Skeletal muscle tissue (tissue), 4 donors: Measurements from ENCODE around the gene MAGI1. TPM values are rescaled to one million over a fixed set of nuclear protein-coding genes. Genes with fewer than 3 reads are reported as not detected.

Source experiments
- H3K27ac ChIP-seq: one replicate; pipeline ENCODE4 v1.7.0; 2013; ENCODE audit warnings: mild to moderate bottlenecking, low read depth, low read length, inconsistent platforms
- H3K27me3 ChIP-seq, 3 donors: one replicate each; pipeline ENCODE4 v1.7.0; 2013; ENCODE audit warnings: low read length in 3 of 3; ENCODE audit not compliant: control insufficient read depth in 3 of 3, insufficient read depth in 3 of 3
- H3K36me3 ChIP-seq, 3 donors: one replicate each; pipeline ENCODE4 v1.7.0; 2013; ENCODE audit warnings: low read length in 3 of 3; ENCODE audit not compliant: control insufficient read depth in 3 of 3, insufficient read depth in 3 of 3
- H3K4me1 ChIP-seq, 3 donors: one replicate each; pipeline ENCODE4 v1.7.0; 2013; ENCODE audit warnings: low read length in 3 of 3, mild to moderate bottlenecking in 3 of 3; ENCODE audit not compliant: control insufficient read depth in 3 of 3, insufficient read depth in 3 of 3
- H3K4me3 ChIP-seq, 3 donors: one replicate each; pipeline ENCODE4 v1.7.0; 2013; ENCODE audit warnings: low read length in 3 of 3
- H3K9ac ChIP-seq, 3 donors: one replicate each; pipeline ENCODE4 v1.7.0; 2013; ENCODE audit warnings: low read length in 3 of 3, mild to moderate bottlenecking in 3 of 3, moderate library complexity in 2 of 3, low read depth in 1 of 3
- H3K9me3 ChIP-seq, 3 donors: one replicate each; pipeline ENCODE4 v1.7.0; 2013; ENCODE audit warnings: low read length in 3 of 3; ENCODE audit not compliant: control insufficient read depth in 3 of 3
- total RNA-seq: library from RNA; depleted of rRNA; stranded (reverse); fragments of >200 nt; gene quantifications from one replicate; pipeline ENCODE4 v1.2.3, GENCODE V29; 2014
- donor health status: Osteomylitis.

Gene MAGI1
- total RNA-seq, result 23.5 TPM

- no peaks in the 10 kb centered on the region for H3K9me3 ChIP-seq
- peak within 1 kb of the TSS; percentile 87 for H3K27ac ChIP-seq
- H3K4me1 ChIP-seq, result peaks cover 20 to 24% (median 21%) of the 10 kb centered on the region in 3 donors
- H3K4me3 ChIP-seq, result peak within 1 kb of the TSS; percentile 91 to 95 (median 92)
- H3K36me3 ChIP-seq, result no peaks in the 10 kb centered on the region
- no peaks in the 10 kb centered on the region for H3K27me3 ChIP-seq
- peak within 1 kb of the TSS; percentile 86 to 94 (median 92) for H3K9ac ChIP-seq
Measured at GRCh38 chr3:66038726-66039589, at the start of gene MAGI1. Gene MAGI1 (minus strand): TSS chr3:66038918. CDS start chr3:66038308, 610 bp downstream.

- Histone ChIP-seq H3K36me3 (no peaks in the 10 kb centered on the region), H3K4me1 (no peaks in the 10 kb centered on the region), H3K27me3 (no peaks in the 10 kb centered on the region), H3K27ac (no peak overlapping the region), H3K9ac (no peak overlapping the region), H3K4me3 (no peak overlapping the region), H3K9me3 (no peaks in the 10 kb centered on the region)
Measured at GRCh38 chr3:66083784-66084213, 45.1 kb upstream of the MAGI1 start.

GRCh38 chr3:66083096-66083678, 44.5 kb upstream of the MAGI1 start:
- no peaks in the 10 kb centered on the region for H3K4me1 ChIP-seq
- no peaks in the 10 kb centered on the region for H3K27me3 ChIP-seq
- no peak overlapping the region for H3K27ac ChIP-seq
- H3K9me3 ChIP-seq, result peaks cover 0 to under 1% (median 0%) of the 10 kb centered on the region in 3 donors
- H3K4me3 ChIP-seq, result no peak overlapping the region
- H3K9ac ChIP-seq, result no peak overlapping the region
- H3K36me3 ChIP-seq, result no peaks in the 10 kb centered on the region

DNA sequence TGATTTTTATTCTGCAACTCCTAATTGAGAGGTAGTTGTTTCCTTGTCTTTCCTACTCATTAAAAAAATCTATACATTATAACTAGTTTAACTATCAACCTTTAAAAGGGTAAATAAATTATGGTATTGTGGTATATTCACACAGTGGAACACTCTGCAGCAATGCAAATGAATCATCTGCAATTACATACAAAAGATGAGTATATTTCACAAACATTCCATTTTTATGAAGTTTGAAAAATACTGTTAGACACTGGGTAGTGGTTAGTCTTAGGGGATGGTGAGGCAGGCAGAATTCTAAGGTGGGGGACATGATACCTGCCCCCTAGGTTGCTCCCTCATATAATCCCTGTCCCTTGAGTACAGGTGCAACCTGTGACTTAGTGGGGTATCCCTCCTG, 44.0 kb upstream of the MAGI1 start:
- no peak overlapping the region for H3K4me3 ChIP-seq
- no peaks in the 10 kb centered on the region for H3K4me1 ChIP-seq
- no peak overlapping the region for H3K9ac ChIP-seq

GRCh38 chr3:66080167-66080566, 41.4 kb upstream of the MAGI1 start:
- Histone ChIP-seq H3K4me1 (no peaks in the 10 kb centered on the region), H3K36me3 (no peaks in the 10 kb centered on the region), H3K27me3 (no peaks in the 10 kb centered on the region), H3K9me3 (peaks cover 0 to 2% (median 0%) of the 10 kb centered on the region in 3 donors), H3K4me3 (no peak overlapping the region), H3K9ac (no peak overlapping the region), H3K27ac (no peak overlapping the region)

More for the DNA sequence above, 44.0 kb upstream of the MAGI1 start:
- H3K27ac ChIP-seq, result no peak overlapping the region
- H3K27me3 ChIP-seq, result no peaks in the 10 kb centered on the region
- H3K9me3 ChIP-seq, result peaks cover 0 to 2% (median 0%) of the 10 kb centered on the region in 3 donors
- H3K36me3 ChIP-seq, result no peaks in the 10 kb centered on the region

GRCh38 chr3:66077973-66078372, 39.3 kb upstream of the MAGI1 start:
- Histone ChIP-seq H3K4me3 (no peak overlapping the region), H3K27ac (no peak overlapping the region), H3K9ac (no peak overlapping the region), H3K27me3 (no peaks in the 10 kb centered on the region), H3K4me1 (no peaks in the 10 kb centered on the region), H3K36me3 (no peaks in the 10 kb centered on the region), H3K9me3 (peaks cover 0 to 2% (median 0%) of the 10 kb centered on the region in 3 donors)

- no peaks in the 10 kb centered on the region for H3K36me3 ChIP-seq
- H3K9me3 ChIP-seq, result peaks cover 0 to 2% (median 0%) of the 10 kb centered on the region in 3 donors
- no peak overlapping the region for H3K27ac ChIP-seq
- H3K9ac ChIP-seq, result no peak overlapping the region
- no peaks in the 10 kb centered on the region for H3K4me1 ChIP-seq
- no peaks in the 10 kb centered on the region for H3K27me3 ChIP-seq
- no peak overlapping the region for H3K4me3 ChIP-seq
Measured at GRCh38 chr3:66076861-66077470, 38.2 kb upstream of the MAGI1 start.

- Histone ChIP-seq H3K27ac (no peak overlapping the region), H3K36me3 (no peaks in the 10 kb centered on the region), H3K27me3 (no peaks in the 10 kb centered on the region), H3K9ac (no peak overlapping the region), H3K4me1 (no peaks in the 10 kb centered on the region), H3K9me3 (peaks cover 0 to 2% (median 0%) of the 10 kb centered on the region in 3 donors), H3K4me3 (no peak overlapping the region)
Measured at GRCh38 chr3:66075281-66075680, 36.6 kb upstream of the MAGI1 start.

- Histone ChIP-seq H3K4me1 (no peaks in the 10 kb centered on the region), H3K27me3 (no peaks in the 10 kb centered on the region), H3K9ac (no peak overlapping the region), H3K27ac (no peak overlapping the region), H3K4me3 (no peak overlapping the region), H3K36me3 (no peaks in the 10 kb centered on the region), H3K9me3 (peaks cover 0 to 4% (median 2%) of the 10 kb centered on the region in 3 donors)
Measured at GRCh38 chr3:66073464-66074141, 34.9 kb upstream of the MAGI1 start.
